ENCODE results near the gene SUOX. TPM values are rescaled to one million over a fixed set of nuclear protein-coding genes. Genes with fewer than 3 reads are reported as not detected.
"Not testable (repeated sequence)": the region's sequence is repeated elsewhere in the genome, so short reads cannot be mapped to it uniquely, and the experiment has no call there.

Gene SUOX
- 11.1 TPM for total RNA-seq

- peak; percentile 98 for DNase-seq
Observed at GRCh38 chr12:55996715-55997534, at the start of gene SUOX. TSS of gene SUOX (plus strand) at chr12:55997276. CDS start at chr12:56002222, 4,946 bp downstream.

GRCh38 chr12:55955344-55955743, 41.7 kb upstream of the SUOX start:
- DNase-seq: no peak

GRCh38 chr12:55955800-55956508, 41.1 kb upstream of the SUOX start:
- DNase-seq: no peak

- DNase-seq: no peak
Observed at GRCh38 chr12:55957106-55957859, 39.8 kb upstream of the SUOX start.

DNA sequence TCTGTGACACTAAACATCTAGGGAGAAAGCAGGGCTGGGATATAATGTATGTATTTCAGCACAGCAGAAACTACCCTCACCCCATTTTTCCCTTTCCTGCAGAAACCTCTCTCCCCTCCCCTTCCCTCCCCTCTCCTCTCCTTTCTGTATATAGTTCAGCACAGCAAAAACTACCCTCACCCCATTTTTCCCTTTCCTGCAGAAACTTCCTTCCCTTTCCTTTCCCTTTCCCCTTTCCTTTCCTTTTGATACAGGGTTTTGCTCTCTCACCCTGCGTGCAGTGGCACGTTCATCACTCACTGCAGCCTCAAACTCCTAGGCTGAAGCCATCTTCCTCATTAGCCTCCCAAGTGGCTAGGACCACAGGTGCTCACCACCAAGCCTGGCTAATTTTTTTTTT, 33.3 kb upstream of the SUOX start:
- DNase-seq: no peak

- no peak for DNase-seq
Observed at GRCh38 chr12:55965240-55965639, 31.8 kb upstream of the SUOX start.

- no peak for DNase-seq
Observed at GRCh38 chr12:55965941-55966407, 31.1 kb upstream of the SUOX start, which contains the start of gene PMEL. TSS of gene PMEL (minus strand) at chr12:55966042. CDS start at chr12:55966011, 31 bp downstream.

- peak; percentile 97 for DNase-seq
Observed at GRCh38 chr12:55966408-55967281, 30.4 kb upstream of the SUOX start, which contains the start of gene CDK2. TSS of gene CDK2 (plus strand) at chr12:55966830. CDS start at chr12:55967009, 179 bp downstream.

GRCh38 chr12:55969356-55969755, 27.7 kb upstream of the SUOX start:
- peak; percentile 15 for DNase-seq

DNA sequence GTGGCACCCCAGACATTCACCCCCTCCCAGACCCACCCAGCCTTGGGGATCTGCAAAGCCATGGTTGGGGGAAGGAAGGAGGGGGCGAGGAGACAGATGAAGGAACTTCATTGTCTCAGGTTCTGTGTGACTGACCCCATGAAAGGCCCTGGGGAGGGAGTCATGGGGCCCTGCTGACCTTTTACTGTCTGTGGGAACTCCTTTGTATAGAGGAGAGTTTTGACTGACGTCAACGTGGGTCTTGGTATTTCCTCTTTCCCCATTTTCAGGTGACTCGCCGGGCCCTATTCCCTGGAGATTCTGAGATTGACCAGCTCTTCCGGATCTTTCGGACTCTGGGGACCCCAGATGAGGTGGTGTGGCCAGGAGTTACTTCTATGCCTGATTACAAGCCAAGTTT, 26.3 kb upstream of the SUOX start:
- DNase-seq: no peak

DNA sequence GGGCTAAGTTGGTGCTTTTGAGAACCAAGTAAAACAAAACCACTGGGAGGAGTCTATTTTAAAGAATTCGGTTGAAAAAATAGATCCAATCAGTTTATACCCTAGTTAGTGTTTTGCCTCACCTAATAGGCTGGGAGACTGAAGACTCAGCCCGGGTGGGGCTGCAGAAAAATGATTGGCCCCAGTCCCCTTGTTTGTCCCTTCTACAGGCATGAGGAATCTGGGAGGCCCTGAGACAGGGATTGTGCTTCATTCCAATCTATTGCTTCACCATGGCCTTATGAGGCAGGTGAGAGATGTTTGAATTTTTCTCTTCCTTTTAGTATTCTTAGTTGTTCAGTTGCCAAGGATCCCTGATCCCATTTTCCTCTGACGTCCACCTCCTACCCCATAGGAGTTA, 25.0 kb upstream of the SUOX start:
- DNase-seq: no peak

GRCh38 chr12:55972456-55972855, 24.6 kb upstream of the SUOX start:
- DNase-seq: no peak

- no peak for DNase-seq
Observed at GRCh38 chr12:55972911-55973598, 24.0 kb upstream of the SUOX start.

GRCh38 chr12:55973599-55974307, 23.3 kb upstream of the SUOX start, which contains the start of gene RAB5B:
TSS of gene RAB5B (plus strand) at chr12:55974078. CDS start at chr12:55986961, 12,883 bp downstream.
- DNase-seq: peak; percentile 100

GRCh38 chr12:55974308-55974730, 22.8 kb upstream of the SUOX start:
- peak; percentile 60 for DNase-seq

GRCh38 chr12:55978393-55978792, 18.7 kb upstream of the SUOX start:
- no peak for DNase-seq

GRCh38 chr12:55979069-55979468, 18.0 kb upstream of the SUOX start:
- no peak for DNase-seq

DNA sequence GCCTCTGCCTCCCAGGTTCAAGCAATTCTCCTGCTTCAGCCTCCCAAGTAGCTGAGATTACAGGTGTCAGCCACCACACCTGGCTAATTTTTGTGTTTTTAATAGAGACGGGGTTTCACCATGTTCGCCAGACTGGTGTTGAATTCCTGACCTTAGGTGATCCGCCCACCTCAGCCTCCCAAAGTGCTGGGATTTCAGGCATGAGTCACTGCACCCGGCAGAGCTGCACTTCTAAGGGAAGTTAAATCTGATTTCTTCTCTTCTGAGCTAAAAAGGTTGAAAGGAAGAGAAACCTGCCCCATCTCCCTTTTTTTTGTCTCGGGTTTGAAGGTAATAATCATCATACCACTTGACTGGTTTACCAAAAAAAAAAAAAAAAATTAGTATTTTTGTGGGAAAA, 15.2 kb upstream of the SUOX start:
- not testable (repeated sequence) for DNase-seq

DNA sequence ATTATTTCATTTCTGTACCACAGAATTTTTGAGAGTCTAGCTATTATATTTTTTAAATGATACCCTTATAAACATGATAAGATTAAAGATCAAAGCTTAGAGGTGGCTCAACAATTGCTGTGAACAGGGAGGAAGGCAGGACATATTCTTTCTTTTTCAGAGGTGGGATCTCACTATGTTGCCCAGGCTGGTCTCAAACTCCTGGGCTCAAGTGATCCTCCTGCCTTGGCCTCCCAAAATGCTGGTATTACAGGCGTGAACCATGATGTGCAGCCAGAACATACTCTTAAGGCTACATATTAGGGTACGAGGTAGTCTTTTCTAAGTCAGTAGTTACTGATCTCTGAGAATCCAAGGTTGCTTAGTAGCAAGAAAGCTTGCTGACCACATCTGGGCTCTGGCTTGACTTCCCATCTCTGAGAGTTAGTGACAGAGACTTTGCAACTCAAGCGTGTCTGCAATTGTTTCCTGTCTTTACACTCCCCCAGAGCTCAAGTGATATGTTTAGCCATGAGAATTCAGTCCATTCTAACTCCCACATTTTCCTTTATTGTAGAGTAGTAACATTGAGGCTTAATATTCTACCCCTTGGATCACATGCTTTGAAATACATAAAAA, 14.6 kb upstream of the SUOX start:
- DNase-seq: no peak

All from tongue (tissue), 2 donors.